Liver (tissue), 9 donors: ENCODE data around the gene UTRN. TPM values are rescaled to one million over a fixed set of nuclear protein-coding genes. Genes with fewer than 3 reads are reported as not detected.

Source experiments
- DNase-seq: peaks from one replicate; pipeline ENCODE4 v3.0.0-alpha.2; 2017; ENCODE audit warnings: low spot score
- H3K27ac ChIP-seq, 2 donors: one replicate each; pipeline ENCODE4 v1.7.0; 2013; ENCODE audit warnings: inconsistent platforms in 2 of 2, low read length in 2 of 2, control low read depth in 1 of 2, low read depth in 1 of 2, mild to moderate bottlenecking in 1 of 2
- H3K27me3 ChIP-seq, 4 donors: one replicate each; pipeline versions ENCODE4 v1.6.1 to v1.7.0; 2013; ENCODE audit warnings: low read length in 3 of 4, inconsistent platforms in 1 of 4, mild to moderate bottlenecking in 1 of 4, moderate library complexity in 1 of 4; ENCODE audit not compliant: control insufficient read depth in 4 of 4, insufficient read depth in 4 of 4
- H3K36me3 ChIP-seq, 4 donors: one replicate each; pipeline versions ENCODE4 v1.6.1 to v1.7.0; 2013; ENCODE audit warnings: low read length in 3 of 4, mild to moderate bottlenecking in 3 of 4, low read depth in 1 of 4, moderate library complexity in 1 of 4; ENCODE audit not compliant: control insufficient read depth in 4 of 4, insufficient read depth in 3 of 4
- H3K4me1 ChIP-seq, 4 donors: one replicate each; pipeline versions ENCODE4 v1.6.1 to v1.7.0; 2013; ENCODE audit warnings: low read length in 3 of 4, mild to moderate bottlenecking in 3 of 4, moderate library complexity in 1 of 4; ENCODE audit not compliant: control insufficient read depth in 4 of 4, insufficient read depth in 4 of 4
- H3K4me3 ChIP-seq, 3 donors: one replicate each; pipeline versions ENCODE4 v1.6.1 to v1.7.0; 2013; ENCODE audit warnings: low read length in 3 of 3, control low read depth in 1 of 3, low read depth in 1 of 3, mild to moderate bottlenecking in 1 of 3
- H3K9ac ChIP-seq, 2 donors: one replicate each; pipeline ENCODE4 v1.7.0; 2013; ENCODE audit warnings: low read length in 2 of 2, mild to moderate bottlenecking in 2 of 2, moderate library complexity in 2 of 2, control low read depth in 1 of 2, low read depth in 1 of 2
- H3K9me3 ChIP-seq, 4 donors: one replicate each; pipeline versions ENCODE4 v1.6.1 to v1.7.0; 2013; ENCODE audit warnings: low read length in 3 of 4; ENCODE audit not compliant: control insufficient read depth in 4 of 4
- EGR1 ChIP-seq, 2 donors: IDR thresholded peaks; 2 replicates each; pipeline ENCODE4 v1.6.1; 2016 to 2018; ENCODE audit warnings: antibody characterized with exemption in 2 of 2, low read depth in 2 of 2
- FOXA1 ChIP-seq: IDR thresholded peaks from 2 replicates; pipeline ENCODE4 v1.6.1; 2016; ENCODE audit warnings: antibody characterized with exemption
- FOXA2 ChIP-seq: IDR thresholded peaks from 2 replicates; pipeline ENCODE4 v1.6.1; 2016; ENCODE audit warnings: antibody characterized with exemption
- GABPA ChIP-seq, 2 donors: IDR thresholded peaks in 1 of 2; conservative IDR thresholded peaks in 1 of 2; 2 replicates each; pipeline ENCODE4 v1.6.1; 2016; ENCODE audit warnings: antibody characterized with exemption in 2 of 2, mild to moderate bottlenecking in 1 of 2, moderate library complexity in 1 of 2
- HNF4A ChIP-seq, 2 donors: conservative IDR thresholded peaks; 2 replicates each; pipeline ENCODE4 v1.6.1; 2016; ENCODE audit warnings: antibody characterized with exemption in 2 of 2, mild to moderate bottlenecking in 2 of 2
- HNF4G ChIP-seq: IDR thresholded peaks from 2 replicates; pipeline ENCODE4 v1.6.1; 2016; ENCODE audit warnings: antibody characterized with exemption
- JUND ChIP-seq, 2 donors: IDR thresholded peaks; 2 replicates each; pipeline ENCODE4 v1.6.1; 2016; ENCODE audit warnings: antibody characterized with exemption in 2 of 2
- NR2F2 ChIP-seq: IDR thresholded peaks from 2 replicates; pipeline ENCODE4 v1.6.1; 2016; ENCODE audit warnings: antibody characterized with exemption
- RAD21 ChIP-seq, 2 donors: IDR thresholded peaks; 2 replicates each; pipeline ENCODE4 v1.6.1; 2016; ENCODE audit warnings: antibody characterized with exemption in 2 of 2, mild to moderate bottlenecking in 2 of 2
- RXRA ChIP-seq, 2 donors: IDR thresholded peaks; 2 replicates each; pipeline ENCODE4 v1.6.1; 2017 to 2018; ENCODE audit warnings: antibody characterized with exemption in 2 of 2, mild to moderate bottlenecking in 1 of 2
- SP1 ChIP-seq: IDR thresholded peaks from 2 replicates; pipeline ENCODE4 v1.6.1; 2018; ENCODE audit warnings: antibody characterized with exemption, mild to moderate bottlenecking
- TAF1 ChIP-seq: conservative IDR thresholded peaks from 2 replicates; pipeline ENCODE4 v1.6.1; 2016; ENCODE audit warnings: antibody characterized with exemption, mild to moderate bottlenecking
- YY1 ChIP-seq: IDR thresholded peaks from 2 replicates; pipeline ENCODE4 v1.6.1; 2016; ENCODE audit warnings: antibody characterized with exemption, mild to moderate bottlenecking
- ZBTB33 ChIP-seq: IDR thresholded peaks from 2 replicates; pipeline ENCODE4 v1.6.1; 2016; ENCODE audit warnings: antibody characterized with exemption
- WGBS: extraction: QIAGEN DNeasy Blood & Tissue Kit; methylation state at CpG from one replicate; pipeline ENCODE4 v1.1.7; 2013; 5-methylcytosine and 5-hydroxymethylcytosine counted together
- polyA plus RNA-seq, 2 donors: library from polyadenylated mRNA; stranded (reverse) in 1 of 2; unstranded in 1 of 2; fragments of 200-250 nt in 1 of 2; fragments of >200 nt in 1 of 2; fragmentation: Nextera tagmentation in 1 of 2; extraction: Ambion mirVana in 1 of 2; gene quantifications; one replicate each; pipeline versions ENCODE4 v1.2.1 to v1.2.3, GENCODE V29; 2013 to 2015
- total RNA-seq, 2 donors: library from RNA; depleted of rRNA; stranded (reverse); fragments of >200 nt; gene quantifications; one replicate each; pipeline ENCODE4 v1.2.3, GENCODE V29; 2014
- TF ChIP-seq, protein P1 (sequence below): fragments of 150-350 bp; IDR thresholded peaks from 2 replicates; pipeline ENCODE4 v1.5.1; 2017; ENCODE audit warnings: improper control_type of control experiment, low read depth, low read length; ENCODE audit not compliant: missing input control
- TF ChIP-seq, protein P2 (sequence below): IDR thresholded peaks from 2 replicates; pipeline ENCODE4 v1.6.1; 2016; ENCODE audit warnings: antibody characterized with exemption, mild to moderate bottlenecking
- TF ChIP-seq, protein P3 (sequence below): IDR thresholded peaks from 2 replicates; pipeline ENCODE4 v1.6.1; 2016; ENCODE audit warnings: antibody characterized with exemption
- TF ChIP-seq, protein P4 (sequence below): IDR thresholded peaks from 2 replicates; pipeline ENCODE4 v1.6.1; 2016; ENCODE audit warnings: antibody characterized with exemption
- donor health status: healthy.
- donor health status: healthy.
- donor health status: healthy.
- donor health status: healthy.
- donor health status: healthy.

UTRN gene
- total and polyA plus RNA-seq, 4 donors, result 6.9 to 83.7 (median 47.6) TPM

GRCh38 chr6:144289006-144289405, 3.9 kb downstream of the UTRN start:
- Histone ChIP-seq H3K4me3 (no peak overlapping the region), H3K27me3 (no peaks in the 10 kb centered on the region), H3K27ac (no peak overlapping the region), H3K9ac (no peak overlapping the region), H3K9me3 (no peaks in the 10 kb centered on the region), H3K4me1 (peaks cover 0 to 11% (median 4%) of the 10 kb centered on the region in 4 donors), H3K36me3 (peaks cover 0 to 6% (median 2%) of the 10 kb centered on the region in 4 donors)
- DNase-seq, result no peak
- 97% methylated on average over 1 of the region's 1 CpG for WGBS
- TF ChIP-seq HNF4A (conservative IDR thresholded peaks at IDR 0.05) (no peak), TAF1 (no peak), JUND (IDR thresholded peaks at IDR 0.05) (no peak), SP1 (no peak), RAD21 (IDR thresholded peaks at IDR 0.05) (no peak), NR2F2 (no peak), EGR1 (IDR thresholded peaks at IDR 0.05; ENCODE audit: low read depth in 2 of 2) (no peak), YY1 (no peak), FOXA2 (no peak), ZBTB33 (no peak), HNF4G (no peak), GABPA (IDR thresholded peaks at IDR 0.05 in 1 of 2, conservative IDR thresholded peaks at IDR 0.05 in 1 of 2) (no peak), FOXA1 (no peak), RXRA (IDR thresholded peaks at IDR 0.05) (no peak)
- TF ChIP-seq, protein P1, sequence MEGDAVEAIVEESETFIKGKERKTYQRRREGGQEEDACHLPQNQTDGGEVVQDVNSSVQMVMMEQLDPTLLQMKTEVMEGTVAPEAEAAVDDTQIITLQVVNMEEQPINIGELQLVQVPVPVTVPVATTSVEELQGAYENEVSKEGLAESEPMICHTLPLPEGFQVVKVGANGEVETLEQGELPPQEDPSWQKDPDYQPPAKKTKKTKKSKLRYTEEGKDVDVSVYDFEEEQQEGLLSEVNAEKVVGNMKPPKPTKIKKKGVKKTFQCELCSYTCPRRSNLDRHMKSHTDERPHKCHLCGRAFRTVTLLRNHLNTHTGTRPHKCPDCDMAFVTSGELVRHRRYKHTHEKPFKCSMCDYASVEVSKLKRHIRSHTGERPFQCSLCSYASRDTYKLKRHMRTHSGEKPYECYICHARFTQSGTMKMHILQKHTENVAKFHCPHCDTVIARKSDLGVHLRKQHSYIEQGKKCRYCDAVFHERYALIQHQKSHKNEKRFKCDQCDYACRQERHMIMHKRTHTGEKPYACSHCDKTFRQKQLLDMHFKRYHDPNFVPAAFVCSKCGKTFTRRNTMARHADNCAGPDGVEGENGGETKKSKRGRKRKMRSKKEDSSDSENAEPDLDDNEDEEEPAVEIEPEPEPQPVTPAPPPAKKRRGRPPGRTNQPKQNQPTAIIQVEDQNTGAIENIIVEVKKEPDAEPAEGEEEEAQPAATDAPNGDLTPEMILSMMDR, result no peak
- TF ChIP-seq, protein P2, sequence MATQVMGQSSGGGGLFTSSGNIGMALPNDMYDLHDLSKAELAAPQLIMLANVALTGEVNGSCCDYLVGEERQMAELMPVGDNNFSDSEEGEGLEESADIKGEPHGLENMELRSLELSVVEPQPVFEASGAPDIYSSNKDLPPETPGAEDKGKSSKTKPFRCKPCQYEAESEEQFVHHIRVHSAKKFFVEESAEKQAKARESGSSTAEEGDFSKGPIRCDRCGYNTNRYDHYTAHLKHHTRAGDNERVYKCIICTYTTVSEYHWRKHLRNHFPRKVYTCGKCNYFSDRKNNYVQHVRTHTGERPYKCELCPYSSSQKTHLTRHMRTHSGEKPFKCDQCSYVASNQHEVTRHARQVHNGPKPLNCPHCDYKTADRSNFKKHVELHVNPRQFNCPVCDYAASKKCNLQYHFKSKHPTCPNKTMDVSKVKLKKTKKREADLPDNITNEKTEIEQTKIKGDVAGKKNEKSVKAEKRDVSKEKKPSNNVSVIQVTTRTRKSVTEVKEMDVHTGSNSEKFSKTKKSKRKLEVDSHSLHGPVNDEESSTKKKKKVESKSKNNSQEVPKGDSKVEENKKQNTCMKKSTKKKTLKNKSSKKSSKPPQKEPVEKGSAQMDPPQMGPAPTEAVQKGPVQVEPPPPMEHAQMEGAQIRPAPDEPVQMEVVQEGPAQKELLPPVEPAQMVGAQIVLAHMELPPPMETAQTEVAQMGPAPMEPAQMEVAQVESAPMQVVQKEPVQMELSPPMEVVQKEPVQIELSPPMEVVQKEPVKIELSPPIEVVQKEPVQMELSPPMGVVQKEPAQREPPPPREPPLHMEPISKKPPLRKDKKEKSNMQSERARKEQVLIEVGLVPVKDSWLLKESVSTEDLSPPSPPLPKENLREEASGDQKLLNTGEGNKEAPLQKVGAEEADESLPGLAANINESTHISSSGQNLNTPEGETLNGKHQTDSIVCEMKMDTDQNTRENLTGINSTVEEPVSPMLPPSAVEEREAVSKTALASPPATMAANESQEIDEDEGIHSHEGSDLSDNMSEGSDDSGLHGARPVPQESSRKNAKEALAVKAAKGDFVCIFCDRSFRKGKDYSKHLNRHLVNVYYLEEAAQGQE, result no peak
- TF ChIP-seq, protein P3, sequence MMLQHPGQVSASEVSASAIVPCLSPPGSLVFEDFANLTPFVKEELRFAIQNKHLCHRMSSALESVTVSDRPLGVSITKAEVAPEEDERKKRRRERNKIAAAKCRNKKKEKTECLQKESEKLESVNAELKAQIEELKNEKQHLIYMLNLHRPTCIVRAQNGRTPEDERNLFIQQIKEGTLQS, result no peak
- TF ChIP-seq, protein P4, sequence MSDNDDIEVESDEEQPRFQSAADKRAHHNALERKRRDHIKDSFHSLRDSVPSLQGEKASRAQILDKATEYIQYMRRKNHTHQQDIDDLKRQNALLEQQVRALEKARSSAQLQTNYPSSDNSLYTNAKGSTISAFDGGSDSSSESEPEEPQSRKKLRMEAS, result no peak
